Keratinocyte (primary cell): ENCODE results near the gene ANXA5. TPM values are rescaled to one million over a fixed set of nuclear protein-coding genes. Genes with fewer than 3 reads are reported as not detected.

Experiments
- DNase-seq: peaks from one replicate; pipeline ENCODE4 v3.0.0-alpha.2; 2011; ENCODE audit warnings: low read depth, missing footprints, low spot score
- FAIRE-seq: peaks from 2 replicates; lab custom pipeline; 2011; peaks lifted over from hg19 to GRCh38; lab: Jason Lieb, UNC
- H2AFZ ChIP-seq: 2 replicates; pipeline ENCODE4 v1.6.0; 2012; ENCODE audit warnings: low read length, control low read depth, inconsistent platforms; ENCODE audit not compliant: control insufficient read depth
- H3K27ac ChIP-seq: 2 replicates; pipeline ENCODE4 v1.5.1; 2011; ENCODE audit warnings: low read length; ENCODE audit not compliant: control insufficient read depth, insufficient read depth
- H3K27me3 ChIP-seq: 3 replicates; pipeline ENCODE4 v1.6.0; 2011; ENCODE audit warnings: low read length; ENCODE audit not compliant: control insufficient read depth, insufficient read depth; ENCODE audit errors: extremely low read depth
- H3K36me3 ChIP-seq, 2 experiments: 2 replicates in 1 of 2; 3 replicates in 1 of 2; pipeline ENCODE4 v1.5.1; 2011; ENCODE audit warnings: low read length in 2 of 2, mild to moderate bottlenecking in 1 of 2; ENCODE audit not compliant: control insufficient read depth in 2 of 2, insufficient read depth in 2 of 2; ENCODE audit errors: extremely low read depth in 1 of 2
- H3K4me1 ChIP-seq: 3 replicates; pipeline ENCODE4 v1.5.1; 2011; ENCODE audit warnings: low read length; ENCODE audit not compliant: control insufficient read depth, insufficient read depth; ENCODE audit errors: extremely low read depth
- H3K4me2 ChIP-seq: 3 replicates; pipeline ENCODE4 v1.6.0; 2011; ENCODE audit warnings: low read depth, low read length; ENCODE audit not compliant: control insufficient read depth, insufficient read depth; ENCODE audit errors: extremely low read depth
- H3K4me3 ChIP-seq, 3 experiments: fragments of 200-600 bp in 1 of 3; sonication (generic) in 1 of 3; 2 replicates in 2 of 3; 3 replicates in 1 of 3; pipeline ENCODE4 v1.5.1; 2011 to 2016; ENCODE audit warnings: low read length in 3 of 3, mild to moderate bottlenecking in 3 of 3, control low read depth in 2 of 3, inconsistent platforms in 1 of 3, low read depth in 1 of 3, mixed read lengths in 1 of 3, mixed run types in 1 of 3, moderate library complexity in 1 of 3; ENCODE audit not compliant: control insufficient read depth in 2 of 3, insufficient read depth in 2 of 3; ENCODE audit errors: extremely low read depth in 1 of 3
- H3K79me2 ChIP-seq: 2 replicates; pipeline ENCODE4 v1.6.0; 2012; ENCODE audit warnings: low read length; ENCODE audit not compliant: control insufficient read depth, insufficient read depth
- H3K9ac ChIP-seq: 3 replicates; pipeline ENCODE4 v1.6.0; 2011; ENCODE audit warnings: low read length; ENCODE audit not compliant: control insufficient read depth, insufficient read depth; ENCODE audit errors: extremely low read depth
- H3K9me1 ChIP-seq: 3 replicates; pipeline ENCODE4 v1.6.0; 2011; ENCODE audit warnings: low read length; ENCODE audit not compliant: control insufficient read depth, insufficient read depth; ENCODE audit errors: extremely low read depth
- H3K9me3 ChIP-seq: 2 replicates; pipeline ENCODE4 v1.5.1; 2012; ENCODE audit warnings: low read depth, low read length; ENCODE audit not compliant: control insufficient read depth
- H4K20me1 ChIP-seq: 3 replicates; pipeline ENCODE4 v1.6.0; 2011; ENCODE audit warnings: low read length; ENCODE audit not compliant: control insufficient read depth, insufficient read depth; ENCODE audit errors: extremely low read depth
- CTCF ChIP-seq, 3 experiments: IDR thresholded peaks in 1 of 3; conservative IDR thresholded peaks in 1 of 3; optimal IDR thresholded peaks in 1 of 3; 2 replicates in 2 of 3; 3 replicates in 1 of 3; pipeline versions ENCODE3 to v1.5.1; 2011; ENCODE audit warnings: low read length in 3 of 3, mild to moderate bottlenecking in 3 of 3, moderate library complexity in 2 of 3, control low read depth in 1 of 3, inconsistent platforms in 1 of 3; ENCODE audit not compliant: insufficient read depth in 2 of 3; ENCODE audit errors: extremely low read depth in 1 of 3
- EZH2 ChIP-seq: IDR thresholded peaks from one replicate; pipeline ENCODE4 v1.6.1; 2012; ENCODE audit warnings: inconsistent platforms, mild to moderate bottlenecking, low read length, moderate library complexity
- dilution Hi-C: fragments of 300-500 bp; cut with MboI; formaldehyde crosslinking; loops from one replicate; pipeline ENCODE4 v1.7.0; 2020; ENCODE audit warnings: low sequenced_read_pairs; ENCODE audit not compliant: extremely low pct_ligation_motif_present
- polyA plus RNA-seq, 5 experiments: library from polyadenylated mRNA; depleted of rRNA in 3 of 5; stranded (reverse) in 3 of 5; stranded (forward) in 1 of 5; unstranded in 1 of 5; fragments of >200 nt; gene quantifications; 1 replicate in 1 of 5; 2 replicates in 3 of 5; 3 replicates in 1 of 5; pipeline versions ENCODE4 v1.2.1 to v1.2.3, GENCODE V29; 2011 to 2012; ENCODE audit warnings: missing spikeins in 2 of 5, low read depth in 1 of 5, low replicate concordance in 1 of 5

The ANXA5 gene
- polyA plus RNA-seq, 1 donor (not counting 4 experiments of a cell fraction or from before 2014, with no cell fraction given): 512 TPM

- H3K27ac ChIP-seq: no peak overlapping the region
- no peaks in the 10 kb centered on the region for H3K9me3 ChIP-seq
- H3K4me2 ChIP-seq: no peak overlapping the region
- H2AFZ ChIP-seq: no peak overlapping the region
- DNase-seq (no peak), FAIRE-seq (peak; percentile 69)
- H3K4me3 ChIP-seq: no peak overlapping the region
- no peaks in the 10 kb centered on the region for H3K27me3 ChIP-seq
- no peaks in the 10 kb centered on the region for H3K79me2 ChIP-seq
- H3K36me3 ChIP-seq: no peaks in the 10 kb centered on the region
- H3K9ac ChIP-seq: no peak overlapping the region
- dilution Hi-C loops: no loop called here
- TF ChIP-seq EZH2 (no peak), CTCF (optimal IDR thresholded peaks at IDR 0.05 in 1 of 3, IDR thresholded peaks at IDR 0.05 in 1 of 3, conservative IDR thresholded peaks at IDR 0.05 in 1 of 3; ENCODE audit: extremely low read depth in 1 of 3, insufficient read depth in 2 of 3, low read length in 3 of 3) (peak; percentile 15 to 62 (median 53))
- no peaks in the 10 kb centered on the region for H4K20me1 ChIP-seq
- H3K4me1 ChIP-seq: peaks cover 19% of the 10 kb centered on the region
- no peaks in the 10 kb centered on the region for H3K9me1 ChIP-seq
Measured at GRCh38 chr4:121726642-121727268, 30.0 kb upstream of the ANXA5 start.

GRCh38 chr4:121724671-121725070 is 27.9 kb upstream of the ANXA5 start:
- H3K27me3 ChIP-seq: no peaks in the 10 kb centered on the region
- no peaks in the 10 kb centered on the region for H4K20me1 ChIP-seq
- H3K27ac ChIP-seq: no peak overlapping the region
- DNase-seq: no peak
- H3K4me3 ChIP-seq: no peak overlapping the region
- H3K9ac ChIP-seq: no peak overlapping the region
- no peaks in the 10 kb centered on the region for H3K36me3 ChIP-seq
- no peak overlapping the region for H2AFZ ChIP-seq
- FAIRE-seq: no peak
- H3K9me1 ChIP-seq: no peaks in the 10 kb centered on the region
- H3K4me1 ChIP-seq: peaks cover 19% of the 10 kb centered on the region
- H3K9me3 ChIP-seq: no peaks in the 10 kb centered on the region
- H3K79me2 ChIP-seq: no peaks in the 10 kb centered on the region
- no peak for TF ChIP-seq EZH2
- dilution Hi-C loops: no loop called here
- H3K4me2 ChIP-seq: no peak overlapping the region

GRCh38 chr4:121721700-121722099 is 24.9 kb upstream of the ANXA5 start:
- no peak overlapping the region for H3K4me3 ChIP-seq
- H3K4me2 ChIP-seq: no peak overlapping the region
- no peaks in the 10 kb centered on the region for H3K4me1 ChIP-seq
- no peak overlapping the region for H3K9ac ChIP-seq
- no peaks in the 10 kb centered on the region for H3K36me3 ChIP-seq
- no peaks in the 10 kb centered on the region for H3K9me3 ChIP-seq
- H3K9me1 ChIP-seq: no peaks in the 10 kb centered on the region
- H3K27ac ChIP-seq: no peak overlapping the region
- dilution Hi-C loops: no loop called here
- no peak for DNase-seq
- no peaks in the 10 kb centered on the region for H3K79me2 ChIP-seq
- no peaks in the 10 kb centered on the region for H4K20me1 ChIP-seq
- H2AFZ ChIP-seq: no peak overlapping the region
- no peak for TF ChIP-seq EZH2
- no peak for TF ChIP-seq CTCF (optimal IDR thresholded peaks at IDR 0.05 in 1 of 3, IDR thresholded peaks at IDR 0.05 in 1 of 3, conservative IDR thresholded peaks at IDR 0.05 in 1 of 3; ENCODE audit: extremely low read depth in 1 of 3, insufficient read depth in 2 of 3, low read length in 3 of 3)
- FAIRE-seq: no peak
- H3K27me3 ChIP-seq: no peaks in the 10 kb centered on the region
